ENCODE results near the gene ATP2A2.

The ATP2A2 gene

DNA sequence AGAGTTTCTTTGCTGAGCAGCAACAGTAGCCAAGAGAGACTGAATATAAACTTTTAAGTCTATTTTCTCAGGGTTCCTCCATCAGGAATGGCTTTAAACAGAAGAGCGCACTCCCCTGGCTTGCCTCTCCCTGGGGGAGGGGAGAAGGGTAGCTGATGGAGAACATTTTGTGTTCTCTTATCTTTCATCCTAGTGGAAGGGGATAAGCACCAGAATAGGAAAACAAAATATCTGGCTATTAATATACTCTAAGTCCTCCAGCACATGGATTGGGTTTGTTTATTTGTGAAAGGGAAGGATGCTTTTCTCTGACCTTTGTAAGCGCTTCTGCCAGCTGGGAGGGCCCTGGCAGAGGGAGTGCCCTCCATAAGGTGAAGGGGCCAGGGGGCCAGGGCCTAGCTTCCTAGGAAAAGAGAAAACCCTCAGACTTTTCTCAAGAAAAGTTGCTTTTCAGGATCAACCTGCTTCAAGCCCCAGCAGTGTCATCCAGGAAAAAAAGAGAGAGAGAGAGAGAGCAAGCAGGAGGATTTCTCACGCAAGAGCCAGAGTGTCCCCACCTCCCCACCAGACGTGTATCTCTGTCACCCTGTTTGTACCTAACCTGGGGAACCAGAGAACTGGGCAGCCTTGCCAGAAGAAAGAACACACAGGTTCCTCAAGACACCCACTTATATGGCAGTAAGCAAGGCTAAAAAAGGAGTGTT, 34.3 kb upstream of the ATP2A2 start:
- no peaks in the 10 kb centered on the region for H3K79me2 ChIP-seq
- H3K4me3 ChIP-seq (ENCODE audit: low read depth, low read length) = no peak overlapping the region
- TF ChIP-seq, protein P1, sequence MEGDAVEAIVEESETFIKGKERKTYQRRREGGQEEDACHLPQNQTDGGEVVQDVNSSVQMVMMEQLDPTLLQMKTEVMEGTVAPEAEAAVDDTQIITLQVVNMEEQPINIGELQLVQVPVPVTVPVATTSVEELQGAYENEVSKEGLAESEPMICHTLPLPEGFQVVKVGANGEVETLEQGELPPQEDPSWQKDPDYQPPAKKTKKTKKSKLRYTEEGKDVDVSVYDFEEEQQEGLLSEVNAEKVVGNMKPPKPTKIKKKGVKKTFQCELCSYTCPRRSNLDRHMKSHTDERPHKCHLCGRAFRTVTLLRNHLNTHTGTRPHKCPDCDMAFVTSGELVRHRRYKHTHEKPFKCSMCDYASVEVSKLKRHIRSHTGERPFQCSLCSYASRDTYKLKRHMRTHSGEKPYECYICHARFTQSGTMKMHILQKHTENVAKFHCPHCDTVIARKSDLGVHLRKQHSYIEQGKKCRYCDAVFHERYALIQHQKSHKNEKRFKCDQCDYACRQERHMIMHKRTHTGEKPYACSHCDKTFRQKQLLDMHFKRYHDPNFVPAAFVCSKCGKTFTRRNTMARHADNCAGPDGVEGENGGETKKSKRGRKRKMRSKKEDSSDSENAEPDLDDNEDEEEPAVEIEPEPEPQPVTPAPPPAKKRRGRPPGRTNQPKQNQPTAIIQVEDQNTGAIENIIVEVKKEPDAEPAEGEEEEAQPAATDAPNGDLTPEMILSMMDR (IDR thresholded peaks at IDR 0.05) = no peak
- H2AFZ ChIP-seq = no peak overlapping the region
- H3K27me3 ChIP-seq (ENCODE audit: control insufficient read depth, insufficient read depth, low read length) = no peaks in the 10 kb centered on the region
- no peak overlapping the region for H3K27ac ChIP-seq
- H3K4me1 ChIP-seq = no peaks in the 10 kb centered on the region
- no peak overlapping the region for H3K4me2 ChIP-seq (ENCODE audit: low read length)
- no peaks in the 10 kb centered on the region for H3K36me3 ChIP-seq (ENCODE audit: control insufficient read depth, insufficient read depth, low read length)
- H3K9me3 ChIP-seq (ENCODE audit: control insufficient read depth, low read length) = no peaks in the 10 kb centered on the region
- no peak overlapping the region for H3K9ac ChIP-seq

DNA sequence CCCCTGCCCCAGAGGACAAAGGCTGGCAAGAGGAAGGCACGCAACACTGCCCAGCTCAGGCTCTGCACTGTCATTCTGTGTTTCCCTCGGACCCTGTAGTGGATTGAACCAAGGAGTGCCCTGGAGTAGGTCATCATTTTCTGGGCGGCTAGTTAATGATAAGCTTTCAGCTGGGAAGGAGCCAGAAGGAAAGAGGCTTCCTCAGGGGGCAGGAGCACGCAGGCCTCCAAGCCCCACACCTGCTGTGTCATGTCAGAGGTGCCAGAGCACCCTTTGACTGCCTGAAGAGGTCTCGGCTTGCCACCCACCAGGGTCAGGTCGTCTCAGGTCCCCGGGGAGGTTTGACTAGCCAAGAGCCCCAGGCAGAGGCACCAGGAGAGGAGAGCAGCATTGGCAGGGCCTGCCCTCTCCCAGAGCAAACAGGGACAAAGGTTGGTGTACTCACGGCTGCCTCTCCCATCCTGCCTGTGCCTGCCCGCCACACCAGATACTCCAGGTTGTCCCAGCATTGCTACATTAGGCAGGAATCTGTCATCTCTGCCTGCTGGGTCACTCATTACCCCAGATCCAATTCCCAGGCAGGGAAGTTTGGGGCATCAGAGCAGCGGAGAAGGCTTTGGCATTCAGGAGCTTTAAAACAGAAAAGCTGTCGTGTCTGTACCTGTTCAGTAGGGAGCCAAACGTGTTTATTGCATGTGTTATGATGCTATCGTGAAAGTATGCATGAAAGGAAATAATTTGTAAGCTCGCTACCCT, 33.5 kb upstream of the ATP2A2 start:
- Histone ChIP-seq H3K36me3 (ENCODE audit: control insufficient read depth, insufficient read depth, low read length) (no peaks in the 10 kb centered on the region), H3K4me1 (no peaks in the 10 kb centered on the region), H2AFZ (no peak overlapping the region), H3K4me2 (ENCODE audit: low read length) (no peak overlapping the region), H3K4me3 (ENCODE audit: low read depth, low read length) (no peak overlapping the region), H3K27me3 (ENCODE audit: control insufficient read depth, insufficient read depth, low read length) (no peaks in the 10 kb centered on the region), H3K27ac (no peak overlapping the region), H3K9ac (no peak overlapping the region), H3K9me3 (ENCODE audit: control insufficient read depth, low read length) (no peaks in the 10 kb centered on the region), H3K79me2 (no peaks in the 10 kb centered on the region)
- TF ChIP-seq, protein P1 (IDR thresholded peaks at IDR 0.05) = no peak

DNA sequence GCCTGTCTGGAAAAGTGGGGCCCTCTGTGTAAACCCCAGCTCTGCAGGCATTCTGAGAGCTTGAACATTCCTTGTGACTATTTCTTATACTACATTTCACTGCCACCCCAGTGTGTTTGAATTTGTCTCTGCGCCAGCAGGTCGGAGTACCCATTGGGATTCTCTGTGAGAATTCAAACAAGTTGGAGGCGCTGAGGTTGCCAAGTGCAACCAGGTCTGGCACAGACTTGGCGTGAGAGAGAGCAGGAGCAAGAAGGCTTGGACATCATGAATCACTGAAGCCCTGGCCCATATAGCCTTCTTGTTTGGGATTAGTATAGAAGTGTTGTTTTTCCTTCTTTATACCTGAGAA, 33.0 kb upstream of the ATP2A2 start:
- Histone ChIP-seq H3K4me2 (ENCODE audit: low read length) (no peak overlapping the region), H3K36me3 (ENCODE audit: control insufficient read depth, insufficient read depth, low read length) (no peaks in the 10 kb centered on the region), H3K27me3 (ENCODE audit: control insufficient read depth, insufficient read depth, low read length) (no peaks in the 10 kb centered on the region), H3K4me1 (no peaks in the 10 kb centered on the region), H3K4me3 (ENCODE audit: low read depth, low read length) (no peak overlapping the region), H3K9ac (no peak overlapping the region), H3K27ac (no peak overlapping the region), H3K9me3 (ENCODE audit: control insufficient read depth, low read length) (no peaks in the 10 kb centered on the region), H3K79me2 (no peaks in the 10 kb centered on the region), H2AFZ (no peak overlapping the region)
- TF ChIP-seq, protein P1 (IDR thresholded peaks at IDR 0.05) = no peak

DNA sequence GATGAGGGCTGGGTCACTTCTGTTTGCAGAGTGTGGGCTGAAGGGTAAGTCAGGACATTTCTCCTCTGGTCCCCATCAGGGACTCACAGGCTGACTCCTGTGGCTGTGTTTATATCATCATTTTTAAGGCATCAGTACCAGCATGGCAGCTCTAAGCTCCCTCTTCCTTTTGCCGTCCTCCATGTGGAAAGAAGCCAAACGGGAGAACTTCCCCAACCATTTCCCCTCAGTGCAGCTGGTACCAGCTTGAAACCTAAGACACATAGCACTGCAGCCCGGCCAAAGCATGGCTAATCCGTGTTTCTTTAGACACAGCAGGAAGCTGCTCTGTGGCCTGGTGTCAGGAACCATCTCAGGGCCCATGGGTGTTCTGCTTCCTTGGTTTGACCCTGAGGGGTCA, 31.9 kb upstream of the ATP2A2 start:
- TF ChIP-seq, protein P1 (IDR thresholded peaks at IDR 0.05) = no peak
- Histone ChIP-seq H3K36me3 (ENCODE audit: control insufficient read depth, insufficient read depth, low read length) (no peaks in the 10 kb centered on the region), H2AFZ (no peak overlapping the region), H3K9ac (no peak overlapping the region), H3K4me1 (no peaks in the 10 kb centered on the region), H3K4me3 (ENCODE audit: low read depth, low read length) (no peak overlapping the region), H3K4me2 (ENCODE audit: low read length) (no peak overlapping the region), H3K27ac (no peak overlapping the region), H3K9me3 (ENCODE audit: control insufficient read depth, low read length) (no peaks in the 10 kb centered on the region), H3K27me3 (ENCODE audit: control insufficient read depth, insufficient read depth, low read length) (no peaks in the 10 kb centered on the region), H3K79me2 (no peaks in the 10 kb centered on the region)
